Measurements from ENCODE around the gene AFF2.
A peak's percentile ranks its signal among the peaks of the same experiment; 100 is the strongest.

The AFF2 gene

DNA sequence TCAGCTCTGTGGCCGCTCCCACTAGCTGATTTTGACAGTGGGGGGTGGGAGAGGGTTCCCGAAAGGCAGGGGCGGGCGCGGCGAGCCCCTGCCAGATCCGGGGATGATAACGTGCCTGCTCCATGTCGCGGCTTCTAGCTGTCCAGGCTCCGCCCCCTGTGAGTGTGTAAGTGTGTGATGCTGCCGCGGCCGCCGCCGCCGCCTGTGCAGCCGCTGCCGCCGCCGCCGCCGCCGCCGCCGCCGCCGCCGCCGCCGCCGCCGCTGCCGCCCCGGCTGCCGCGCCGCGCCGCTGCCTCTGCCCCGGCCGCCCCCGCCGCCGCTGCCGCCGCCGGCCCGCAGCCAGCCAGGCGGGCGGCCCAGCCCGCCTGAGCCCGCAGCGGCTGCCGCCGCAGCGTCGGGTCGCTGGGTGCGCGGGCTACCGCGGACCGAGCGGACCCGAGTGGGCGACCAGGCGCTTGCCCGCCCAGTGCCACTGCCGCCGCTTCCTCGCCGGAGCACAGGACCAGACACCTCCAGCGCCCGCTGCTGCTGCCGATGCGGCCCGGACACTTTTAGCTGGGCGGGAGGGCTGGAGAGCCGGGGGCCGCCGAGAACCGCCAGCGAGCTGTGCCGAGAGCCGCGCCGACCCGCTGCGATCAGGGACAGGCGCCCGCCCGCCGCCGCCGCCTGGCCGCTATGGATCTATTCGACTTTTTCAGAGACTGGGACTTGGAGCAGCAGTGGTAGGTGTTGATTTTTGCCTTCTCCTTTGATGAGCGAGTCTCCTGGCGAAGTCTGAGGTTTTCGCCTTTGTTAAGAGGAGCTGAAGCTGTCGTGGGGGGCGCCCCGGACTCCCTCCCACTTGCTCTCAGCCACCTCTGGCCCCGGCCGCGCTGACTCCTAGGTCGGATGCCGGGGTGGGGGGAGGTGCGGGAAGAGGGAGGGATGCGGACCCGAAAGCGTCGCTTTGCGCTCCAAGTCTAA lies at the start of gene AFF2:
TSS of gene AFF2 (plus strand) at position 195 of the 963 bp plus-strand sequence. CDS start at position 676, 481 bp downstream.
- peak; percentile 71 for DNase-seq

DNA sequence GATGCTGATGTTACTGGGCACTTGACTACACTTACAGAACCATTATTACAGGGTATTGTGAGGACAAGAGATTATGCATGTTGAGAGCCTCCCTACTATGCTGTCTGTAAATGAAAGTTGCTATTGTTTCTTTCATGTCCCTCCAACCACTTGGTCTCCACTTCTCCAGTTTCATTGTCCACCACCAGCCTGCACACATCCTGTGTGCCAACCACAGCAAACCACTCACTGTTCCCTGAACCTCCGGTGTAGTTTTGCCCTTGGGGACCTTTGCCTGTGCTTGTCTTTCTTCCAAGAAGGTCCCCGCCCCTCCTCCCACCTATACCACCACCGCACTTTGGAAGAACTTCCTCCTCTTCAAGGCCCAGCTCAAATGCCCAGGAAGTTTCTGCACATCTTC lies 43.1 kb upstream of the AFF2 start:
- no peak for DNase-seq

DNA sequence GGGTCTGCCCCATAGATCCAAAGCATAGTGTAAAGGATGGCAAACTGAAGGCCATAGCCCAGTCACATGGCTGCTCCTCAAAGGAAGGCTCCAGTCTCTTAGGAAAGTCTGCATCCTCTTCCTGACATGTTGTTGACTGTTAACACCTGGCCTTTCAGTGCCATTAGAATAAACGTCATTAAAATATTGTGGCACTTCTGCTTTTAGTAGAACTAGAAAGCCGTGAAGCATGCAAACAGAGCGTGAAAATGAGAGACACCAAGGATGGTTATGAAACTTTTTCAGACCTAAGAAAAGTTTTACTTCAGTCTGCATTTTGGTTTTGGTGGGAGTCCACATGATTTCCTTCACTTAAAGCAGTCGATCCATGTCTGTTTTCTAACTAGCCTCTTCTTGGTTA lies 41.1 kb upstream of the AFF2 start:
- no peak for DNase-seq

DNA sequence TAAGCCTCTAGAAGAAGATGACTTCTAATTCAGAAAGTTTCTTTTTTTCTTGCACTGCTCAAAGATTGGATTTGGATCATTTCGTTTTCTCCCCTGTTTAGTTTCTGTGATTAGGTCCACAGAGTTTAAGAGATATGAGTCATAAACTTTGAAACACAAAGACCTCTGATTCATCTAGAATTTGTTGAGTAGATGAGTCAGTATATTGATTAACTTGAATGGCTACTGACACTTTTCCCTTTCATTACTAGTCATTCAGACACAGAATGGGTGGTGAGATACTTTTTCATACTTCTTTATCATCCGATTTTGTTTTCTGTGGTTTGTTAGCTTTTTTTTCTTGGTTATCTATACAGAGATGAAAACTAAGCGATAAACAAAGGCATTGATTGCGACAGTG lies 34.1 kb upstream of the AFF2 start:
- no peak for DNase-seq

DNA sequence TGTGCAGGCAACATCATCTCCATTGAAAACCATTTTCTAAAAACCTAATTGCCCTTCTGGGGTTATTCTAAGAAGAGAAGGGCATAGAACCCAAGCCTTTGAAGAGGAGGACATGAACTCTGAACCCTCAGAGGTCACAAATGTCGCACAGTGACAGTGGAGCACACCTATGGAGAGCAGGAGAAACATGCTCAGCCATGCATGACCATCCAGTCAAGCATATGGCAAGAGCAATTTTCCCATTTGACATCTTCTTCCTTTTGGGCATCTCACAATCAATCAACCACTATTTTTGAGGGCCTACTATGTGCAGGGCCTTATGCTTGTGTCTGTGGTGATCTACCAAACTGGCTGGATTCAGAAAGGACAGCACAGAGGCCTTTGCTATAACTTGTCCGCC lies 30.1 kb upstream of the AFF2 start:
- DNase-seq: no peak

DNA sequence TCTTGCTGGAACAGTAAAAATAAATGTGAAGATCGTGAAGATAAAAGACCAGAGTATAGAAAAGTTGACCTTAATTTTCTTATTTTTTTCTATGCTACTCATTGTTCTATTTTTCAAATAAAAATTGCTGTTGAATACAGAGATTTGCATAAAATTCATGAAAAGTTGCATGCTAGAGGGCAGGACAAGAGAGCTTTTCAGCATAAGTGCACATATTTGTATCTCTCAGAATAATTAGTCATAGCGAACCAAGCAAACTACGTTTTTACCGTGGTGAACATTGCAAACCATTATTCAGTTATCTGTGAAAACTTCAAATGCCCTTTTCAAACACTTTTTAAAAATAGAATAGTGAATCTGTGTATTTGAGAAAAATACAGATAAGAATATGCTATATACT lies 26.4 kb upstream of the AFF2 start:
- no peak for DNase-seq

DNA sequence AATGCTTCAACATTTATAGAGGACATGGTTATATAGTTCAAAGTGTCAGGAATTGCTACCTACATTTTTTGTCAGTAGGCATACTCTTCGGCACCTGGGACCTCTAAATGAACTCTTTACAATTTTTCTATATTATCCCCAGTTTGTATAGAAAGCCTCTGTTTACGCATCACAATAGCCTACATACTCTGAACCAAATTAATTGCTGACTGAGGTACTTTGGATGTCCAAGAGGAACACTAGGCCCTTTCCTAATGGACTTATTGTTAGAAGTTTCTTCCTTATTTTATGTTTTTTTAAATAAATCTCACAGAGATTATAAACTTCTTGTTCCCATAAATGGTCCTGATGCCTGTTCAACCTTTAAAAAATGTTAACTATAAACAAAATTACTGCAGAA lies 8.4 kb upstream of the AFF2 start:
- no peak for DNase-seq

DNA sequence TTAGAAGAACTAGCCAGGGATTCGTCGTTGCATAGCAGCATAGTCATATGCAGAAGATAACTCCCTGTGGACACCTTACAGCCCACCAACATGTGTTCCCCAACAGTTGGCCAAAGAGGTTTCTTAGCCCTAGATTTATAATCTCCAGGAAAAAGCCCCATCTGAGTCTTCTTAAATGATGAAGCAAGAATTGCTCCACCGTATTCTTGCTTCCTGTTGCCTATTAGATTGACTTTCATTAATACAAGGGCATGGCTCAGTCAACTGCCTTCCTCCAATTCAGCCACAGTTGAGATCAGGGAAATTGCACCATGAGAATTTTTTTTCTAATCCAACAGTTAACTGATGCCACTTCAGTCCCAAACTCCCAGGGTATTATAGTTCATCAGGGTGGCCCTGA lies 5.2 kb upstream of the AFF2 start:
- no peak for DNase-seq

DNA sequence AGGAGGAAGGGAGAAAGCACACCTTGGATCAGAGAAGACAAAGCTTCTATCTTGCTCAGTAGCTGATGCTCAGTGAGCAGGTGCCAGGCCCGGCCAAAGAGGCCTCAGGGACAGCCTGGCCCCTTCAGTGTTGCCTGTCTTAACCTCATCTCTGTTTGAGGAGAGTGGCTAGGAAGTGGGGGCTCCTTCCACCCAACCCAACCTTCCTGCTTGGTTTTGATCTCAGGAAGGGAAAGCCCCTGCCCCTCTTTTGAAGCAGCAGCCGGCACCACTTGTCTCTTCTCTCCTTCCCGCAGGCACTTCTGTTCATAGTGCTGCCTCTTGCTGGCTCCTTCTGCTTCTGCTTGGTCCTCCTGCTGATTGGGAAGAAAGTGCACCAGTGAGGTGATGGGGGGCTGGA lies 2.4 kb upstream of the AFF2 start:
- peak; percentile 7 for DNase-seq

DNA sequence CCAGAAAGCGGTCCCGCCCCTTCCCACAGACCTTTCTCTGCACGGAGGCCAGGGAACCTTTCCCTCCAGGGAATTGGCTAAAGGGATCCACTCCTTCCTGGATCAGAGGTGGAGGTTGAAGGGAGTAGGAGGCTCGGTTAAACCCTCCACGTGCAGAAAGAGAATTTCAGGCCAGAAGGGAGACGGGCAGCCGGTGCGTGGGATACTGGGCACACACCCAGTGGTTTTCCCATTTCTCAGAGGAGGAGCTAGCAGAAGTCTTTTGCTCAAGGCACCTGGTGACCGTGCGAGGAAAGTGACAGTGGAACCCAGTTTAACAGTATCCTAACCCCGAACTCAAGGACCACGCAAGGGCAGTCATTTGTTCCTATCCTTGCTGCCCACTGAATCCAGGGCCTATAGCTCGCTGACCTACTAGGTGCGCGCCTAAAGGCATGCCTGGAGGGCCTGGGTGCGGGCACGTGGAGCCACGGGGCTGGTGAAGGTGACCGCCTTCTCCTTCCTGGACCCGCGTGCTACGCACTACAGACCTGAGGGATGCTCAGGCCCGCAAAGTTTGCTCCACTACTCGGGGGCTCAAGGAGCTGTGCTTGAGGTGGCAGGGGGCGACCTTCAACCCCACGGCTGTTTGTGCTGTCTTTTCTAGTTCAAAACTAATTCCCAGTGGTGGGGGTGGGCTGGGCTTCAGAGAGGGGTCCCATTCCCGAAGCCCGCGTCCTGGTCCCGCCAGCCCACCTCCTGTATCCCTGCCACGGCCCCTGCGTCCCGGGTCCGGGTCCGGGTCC lies 587 bp upstream of the AFF2 start:
- no peak for DNase-seq

DNA sequence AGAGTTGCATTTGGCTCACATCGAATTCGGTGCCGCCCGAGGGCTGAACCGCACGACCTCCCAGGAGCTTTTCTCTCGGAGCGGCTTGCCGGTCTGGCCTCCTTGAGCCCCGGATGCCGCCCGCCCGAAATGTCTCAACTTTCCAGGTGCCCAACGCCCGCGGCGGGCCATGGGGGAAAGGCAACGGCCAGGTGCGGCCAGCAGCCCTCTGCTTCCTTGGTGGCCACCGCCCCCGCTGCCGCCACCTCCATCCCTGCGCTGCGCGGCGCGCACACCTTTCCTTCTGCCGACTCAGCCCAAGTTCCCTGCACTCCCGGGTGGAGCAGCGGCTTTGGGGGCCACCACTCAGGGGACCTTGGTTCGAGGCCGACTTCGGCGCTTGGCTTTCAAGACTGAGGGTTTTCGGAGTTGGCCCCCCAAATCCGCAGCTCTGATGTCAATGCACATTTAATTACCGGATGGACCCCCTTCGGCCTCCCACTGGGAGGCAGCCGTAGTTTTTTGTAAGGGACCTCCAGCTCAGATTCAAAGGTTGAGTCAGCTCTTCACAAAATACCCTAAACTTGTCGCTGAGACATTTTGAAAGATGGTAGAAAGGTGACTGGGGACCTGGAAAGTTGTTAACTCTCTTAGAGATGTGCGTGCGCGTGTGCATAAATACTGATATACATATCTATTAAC lies 1.1 kb downstream of the AFF2 start:
- peak; percentile 11 for DNase-seq

DNA sequence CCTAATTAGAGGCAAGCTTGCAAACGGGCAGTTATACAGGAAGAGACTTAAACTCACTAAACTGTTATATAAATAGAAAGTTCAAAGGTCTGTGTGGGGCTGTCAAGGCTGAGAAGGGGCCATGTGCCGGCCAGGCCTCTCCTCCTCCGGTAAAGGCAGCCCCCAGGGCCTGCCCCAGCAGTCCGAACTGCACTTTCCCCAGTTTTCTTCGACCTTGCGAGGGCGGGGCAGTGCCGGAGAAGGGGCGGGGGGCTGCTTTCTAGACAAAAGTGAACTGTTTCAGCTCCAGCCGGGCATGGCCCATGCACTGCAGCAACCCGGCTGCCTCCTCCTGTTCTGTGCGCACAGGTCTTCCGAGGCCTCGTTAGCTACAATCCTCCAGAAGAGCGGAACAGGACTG lies 4.1 kb downstream of the AFF2 start:
- DNase-seq: no peak

DNA sequence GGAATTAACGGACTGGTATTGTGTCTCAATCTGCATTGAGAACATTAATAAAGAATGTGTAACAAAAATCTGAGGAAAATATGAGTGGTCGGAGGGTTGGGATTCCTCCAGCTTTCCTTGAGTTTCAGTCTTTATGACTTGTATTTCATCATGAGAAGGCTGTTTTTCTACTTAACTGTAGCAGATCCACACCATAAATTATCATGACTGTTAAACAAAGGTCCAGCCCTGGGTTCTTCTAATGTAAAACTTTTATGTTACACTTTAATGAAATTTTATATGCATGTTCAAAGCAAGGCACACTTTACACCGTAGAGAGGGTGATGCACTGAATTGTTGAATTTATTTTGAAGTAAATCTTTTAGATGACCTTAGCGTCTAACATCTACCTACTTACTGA lies 7.0 kb downstream of the AFF2 start:
- no peak for DNase-seq

DNA sequence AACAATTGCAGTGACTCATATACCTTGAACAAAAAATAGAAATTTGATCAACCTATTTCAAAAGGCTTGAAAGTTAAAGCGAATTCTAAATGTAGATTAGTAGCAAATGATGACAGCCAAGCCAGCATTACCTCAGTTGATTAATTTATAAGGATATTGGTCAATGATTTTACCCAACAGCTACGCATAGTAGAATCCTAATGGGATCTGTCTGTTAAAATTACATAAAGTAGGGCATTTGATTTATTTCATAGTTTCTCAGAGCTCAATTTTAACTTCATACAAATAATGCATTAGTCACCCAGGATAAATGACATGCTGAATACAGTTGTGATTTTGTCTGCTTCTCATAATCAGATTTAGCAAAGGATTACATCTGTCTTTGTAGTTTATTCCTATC lies 12.0 kb downstream of the AFF2 start:
- no peak for DNase-seq

DNA sequence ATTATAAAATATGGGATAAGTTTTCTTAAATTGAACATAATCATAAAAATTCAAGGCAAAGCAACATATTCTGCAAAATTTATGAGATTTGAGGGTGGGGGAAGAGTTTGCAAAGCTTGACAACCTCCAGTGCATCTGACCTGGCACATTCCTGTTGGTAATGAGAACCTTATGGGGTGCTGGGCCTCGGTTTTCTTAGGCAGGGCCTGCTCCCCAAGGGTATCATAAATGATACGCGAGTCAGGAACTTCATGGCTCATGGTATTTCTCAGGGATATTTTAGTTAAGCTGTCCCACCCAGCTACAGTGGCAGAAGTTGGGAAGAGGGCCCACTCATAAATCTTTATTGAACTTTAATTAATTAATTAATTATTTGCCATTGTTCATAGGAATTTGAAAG lies 13.2 kb downstream of the AFF2 start:
- no peak for DNase-seq

DNA sequence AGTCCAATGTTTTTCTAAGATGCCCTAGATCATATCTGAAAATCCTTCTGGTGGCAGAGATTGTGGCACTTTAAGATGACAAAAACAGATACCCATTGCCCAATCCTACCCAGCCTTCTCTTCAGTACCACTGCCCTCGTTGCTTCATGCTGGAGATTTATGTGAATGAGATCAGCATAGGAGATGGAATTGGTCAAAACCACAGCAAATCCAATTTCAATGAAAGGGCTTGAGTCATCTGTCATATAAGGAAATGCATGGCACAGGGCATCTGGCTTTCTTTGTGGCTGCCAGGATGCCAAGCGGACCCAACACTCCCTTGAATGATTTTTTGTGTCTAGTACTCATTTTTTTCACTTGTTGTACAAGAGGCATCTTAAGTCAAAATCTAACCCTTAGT lies 16.8 kb downstream of the AFF2 start:
- no peak for DNase-seq

DNA sequence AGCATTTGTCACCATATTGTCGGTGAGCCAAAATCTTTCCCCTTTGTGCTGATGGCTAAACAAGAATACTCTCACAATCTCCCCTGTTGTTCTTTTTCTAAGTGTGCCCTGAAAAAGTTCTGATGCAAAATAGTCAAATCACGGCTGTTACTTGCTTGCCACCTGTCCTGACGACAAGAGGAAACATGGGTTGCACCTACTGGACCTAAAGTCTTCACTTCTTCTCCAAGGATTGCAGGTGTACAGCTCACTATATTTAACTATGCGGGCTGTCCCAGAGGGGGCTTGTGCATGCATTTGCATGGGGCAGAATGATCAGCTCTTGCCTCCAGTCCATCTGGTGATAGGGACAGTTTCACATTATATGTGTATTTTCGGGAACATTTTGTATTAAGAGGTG lies 21.6 kb downstream of the AFF2 start:
- no peak for DNase-seq

DNA sequence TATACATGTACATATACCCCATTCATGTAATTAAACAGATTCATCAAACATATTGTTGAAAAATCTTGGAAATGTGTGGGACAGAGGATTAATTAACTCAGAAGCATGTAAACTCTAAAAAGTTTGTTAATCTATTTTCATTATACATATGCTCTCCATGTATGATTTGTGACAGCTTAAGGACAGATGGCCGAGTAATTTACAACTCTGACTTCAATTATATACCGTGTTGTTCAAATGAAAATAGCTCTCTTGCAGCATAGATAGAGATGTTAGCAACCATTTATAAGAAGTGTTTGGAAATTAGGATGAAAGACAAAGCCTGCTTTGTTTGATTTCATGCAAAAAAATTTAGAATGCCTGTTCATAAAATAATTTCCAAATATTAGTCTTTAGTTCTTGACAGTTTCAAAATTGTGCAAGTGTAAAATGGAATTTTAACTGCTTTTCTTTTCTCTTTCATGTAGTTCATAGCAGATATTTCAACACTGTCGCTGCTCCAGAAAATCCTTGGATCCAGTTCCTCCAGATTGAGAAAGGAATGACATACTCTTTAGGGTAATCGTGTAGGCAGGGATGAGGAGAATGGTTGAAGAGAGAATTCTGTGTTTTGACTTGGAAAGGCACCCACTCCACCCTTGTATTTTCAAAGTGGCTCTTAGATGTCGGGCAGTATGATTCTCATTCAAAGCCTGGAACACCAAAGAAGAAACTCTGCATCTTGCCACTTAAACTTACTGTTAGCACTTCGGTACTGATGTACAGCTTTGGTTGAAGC lies 23.1 kb downstream of the AFF2 start:
- no peak for DNase-seq

DNA sequence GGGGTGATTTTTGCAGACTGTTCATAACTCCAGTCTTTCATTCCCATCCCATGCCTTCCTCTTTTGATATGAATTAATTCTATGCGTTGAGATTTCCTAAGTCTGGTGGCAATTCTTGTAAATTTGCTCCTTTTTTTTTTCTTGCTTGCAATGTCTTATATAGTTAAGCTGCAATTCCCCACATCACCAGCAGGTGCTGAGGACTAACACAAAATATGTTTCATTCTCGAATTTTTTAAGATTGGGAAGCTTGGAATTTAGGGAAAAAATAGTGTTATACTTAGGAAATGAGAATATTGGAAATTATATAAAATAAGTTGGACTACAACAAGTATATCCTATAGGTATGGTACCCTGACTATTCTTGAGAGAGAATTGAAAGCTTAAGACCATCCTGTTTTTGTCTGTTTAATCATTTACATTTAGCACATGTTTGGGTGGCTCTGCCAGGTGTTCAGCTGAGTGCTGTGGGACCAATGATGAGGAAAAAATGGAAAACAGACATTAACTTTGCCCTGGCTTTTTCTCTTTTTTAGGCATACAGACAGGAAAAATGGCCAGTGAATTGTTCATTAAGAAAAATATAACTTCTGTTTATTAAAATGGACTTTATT lies 30.2 kb downstream of the AFF2 start:
- peak; percentile 18 for DNase-seq

DNA sequence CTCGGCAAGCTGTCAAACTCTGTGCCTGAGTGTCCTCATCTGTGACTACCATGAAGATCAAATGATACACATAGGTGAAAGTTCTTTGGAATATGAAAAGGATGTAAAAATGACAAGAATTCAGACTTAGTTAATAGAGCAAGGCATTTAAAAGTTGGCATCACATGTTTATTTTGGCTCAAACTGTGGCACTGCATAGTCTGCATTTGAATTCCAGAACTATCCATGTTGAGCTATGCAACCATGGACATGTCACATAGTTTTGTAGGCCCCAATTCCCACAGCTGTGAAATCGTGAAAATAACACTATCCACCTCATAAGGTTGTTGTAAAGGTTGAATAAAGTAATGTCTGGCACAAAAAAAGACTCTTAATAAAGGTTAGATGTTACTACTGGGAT lies 33.9 kb downstream of the AFF2 start:
- no peak for DNase-seq

DNA sequence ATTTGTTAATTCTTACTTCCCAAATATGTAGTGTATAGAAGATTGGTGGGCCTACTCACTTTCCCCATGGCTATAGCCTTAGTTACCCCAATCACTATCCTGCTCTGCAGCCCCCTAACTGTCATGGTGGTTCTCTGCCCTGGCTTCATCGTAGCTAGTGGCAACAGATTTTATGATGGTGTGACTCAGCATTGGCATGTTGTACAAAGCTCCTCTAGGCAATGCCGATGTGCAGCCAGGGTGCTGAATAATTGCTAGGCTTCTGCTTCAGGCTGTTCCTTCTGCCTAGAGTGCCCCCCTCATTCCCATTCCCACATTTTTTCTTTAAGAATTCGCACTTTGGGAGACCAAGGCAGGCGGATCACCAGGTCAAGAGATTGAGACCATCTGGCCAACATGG lies 35.2 kb downstream of the AFF2 start:
- DNase-seq: no peak

DNA sequence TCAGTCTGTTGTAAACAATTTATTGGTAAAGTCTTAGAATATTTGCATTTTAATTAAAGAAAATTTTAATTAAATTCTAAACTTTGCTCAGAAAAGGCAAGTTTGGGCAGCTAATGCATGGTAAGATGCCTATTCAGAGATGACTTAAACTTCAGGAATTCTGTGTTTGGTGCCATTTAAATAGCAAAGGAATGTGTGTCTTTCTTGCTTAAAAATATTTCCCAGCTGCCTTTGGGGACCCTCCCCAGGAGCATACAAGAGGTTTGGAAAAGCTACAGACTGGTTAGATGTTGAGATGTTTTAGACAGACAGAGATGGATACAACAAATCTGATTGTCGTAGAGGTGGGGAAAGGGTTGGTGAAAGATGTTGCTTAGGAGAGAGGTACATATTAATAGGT lies 36.5 kb downstream of the AFF2 start:
- DNase-seq: no peak
